ENCODE measurements around the gene PREB.

DNA sequence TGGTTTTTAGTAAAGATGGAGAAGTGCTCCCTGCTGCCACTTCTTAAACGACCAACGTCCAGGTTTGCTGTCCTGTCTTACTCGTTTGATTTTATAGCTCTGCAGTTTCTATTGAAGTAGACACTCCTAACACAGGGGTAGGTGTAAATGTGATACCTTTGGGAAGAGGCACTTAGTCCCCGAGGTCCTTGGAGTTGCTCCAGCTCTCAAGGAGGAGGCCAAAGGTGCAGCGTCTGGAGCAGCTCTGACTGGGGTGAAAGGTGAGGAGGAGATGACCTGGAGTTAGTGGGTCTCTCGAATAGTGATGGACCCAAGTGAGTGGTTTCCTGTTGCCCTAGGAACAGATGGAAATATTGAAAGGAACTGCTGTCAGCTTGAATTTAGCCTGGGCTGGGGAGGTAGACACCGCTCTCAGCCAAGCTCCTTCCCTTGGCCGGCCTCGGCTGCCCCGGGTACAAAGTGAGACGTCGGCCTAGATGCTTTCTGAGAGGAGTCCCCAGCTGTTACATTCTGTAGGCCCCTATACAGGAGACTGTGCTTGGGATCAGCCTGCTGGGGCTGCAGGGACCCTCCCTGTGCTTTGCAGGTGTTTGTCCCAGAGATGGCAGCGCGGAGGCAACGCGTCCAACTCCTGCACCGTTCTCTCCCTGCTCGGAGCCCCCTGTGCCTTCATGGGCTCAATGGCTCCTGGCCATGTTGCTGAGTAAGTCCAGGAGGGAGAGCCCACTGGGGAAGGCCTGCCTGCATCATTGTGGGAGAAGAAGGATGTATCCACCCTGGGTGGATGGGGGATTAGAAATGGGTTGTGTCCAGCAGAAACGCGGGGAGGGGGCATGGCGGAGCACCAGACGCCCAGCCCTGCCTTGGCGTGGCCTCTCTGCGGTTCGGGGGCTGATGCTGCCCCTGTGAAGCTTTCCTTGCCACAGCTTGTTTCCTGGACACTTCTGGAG is 42.4 kb downstream of the PREB start:
- no peak for TF ChIP-seq POLR2A (IDR thresholded peaks at IDR 0.05; ENCODE audit: low read length)
- TF ChIP-seq GATA1 (IDR thresholded peaks at IDR 0.05; ENCODE audit: low read depth, low read length): no peak

All from erythroblast (primary cell).